Pulmonary artery endothelial cell (primary cell): ENCODE data around the gene CERS4. TPM values are rescaled to one million over a fixed set of nuclear protein-coding genes. Genes with fewer than 3 reads are reported as not detected.

Source experiments
- total RNA-seq: library from RNA; depleted of rRNA; stranded (reverse); fragments of >200 nt; gene quantifications from 2 replicates; pipeline ENCODE4 v1.2.3, GENCODE V29; 2014

The CERS4 gene
- total RNA-seq, 1 donor from 2014 or later: 1.3 TPM

Other genes with a start within 250 kb of the CERS4 start
- gene ELAVL1, start 203.7 kb upstream of the CERS4 start, total RNA-seq: 65.6 and 90.6 TPM in 2 replicates
- gene CCL25, start 156.6 kb upstream of the CERS4 start, total RNA-seq: not detected in 2 replicates
- gene FBN3, start 59.8 kb upstream of the CERS4 start, total RNA-seq: not detected in 2 replicates
- 32.5 and 35.6 TPM in 2 replicates for gene CD320, start 99.0 kb downstream of the CERS4 start, total RNA-seq
- 24.3 and 46.7 TPM in 2 replicates for gene NDUFA7, start 112.0 kb downstream of the CERS4 start, total RNA-seq
- gene RPS28, start 112.1 kb downstream of the CERS4 start, total RNA-seq: 273 and 792 TPM in 2 replicates
- gene KANK3, start 133.9 kb downstream of the CERS4 start, total RNA-seq: 12.1 and 18.4 TPM in 2 replicates
- 4.3 and 13.2 TPM in 2 replicates for gene ANGPTL4, start 154.8 kb downstream of the CERS4 start, total RNA-seq
- gene RAB11B, start 181.0 kb downstream of the CERS4 start, total RNA-seq: 38.4 and 51.9 TPM in 2 replicates
- gene MARCHF2, start 203.9 kb downstream of the CERS4 start, total RNA-seq: 113 and 149 TPM in 2 replicates
- 91.6 and 122 TPM in 2 replicates for gene HNRNPM, start 235.6 kb downstream of the CERS4 start, total RNA-seq